Coronary artery (tissue), 2 donors: ENCODE results near the gene GPI.
A peak's percentile ranks its signal among the peaks of the same experiment; 100 is the strongest.

Experiments used
- DNase-seq: peaks from one replicate; pipeline ENCODE4 v3.0.0-alpha.2; 2017; ENCODE audit warnings: low spot score
- H3K27ac ChIP-seq, 2 donors: fragments of 200-600 bp; sonication (generic); one replicate each; pipeline ENCODE4 v1.5.1; 2016 to 2019
- H3K4me3 ChIP-seq: fragments of 200-600 bp; sonication (generic); 2 replicates; pipeline ENCODE4 v1.5.1; 2016; ENCODE audit warnings: mild to moderate bottlenecking, moderate library complexity
- CTCF ChIP-seq: fragments of 200-600 bp; sonication (generic); IDR thresholded peaks from one replicate; pipeline ENCODE4 v1.5.1; 2019; ENCODE audit warnings: antibody characterized with exemption

Gene GPI

GRCh38 chr19:34360354-34360909 is 4.6 kb upstream of the GPI start:
- peak overlapping the region; percentile 65 to 90 for H3K27ac ChIP-seq
- DNase-seq, result no peak
- no peak overlapping the region for H3K4me3 ChIP-seq
- TF ChIP-seq CTCF, result no peak

DNA sequence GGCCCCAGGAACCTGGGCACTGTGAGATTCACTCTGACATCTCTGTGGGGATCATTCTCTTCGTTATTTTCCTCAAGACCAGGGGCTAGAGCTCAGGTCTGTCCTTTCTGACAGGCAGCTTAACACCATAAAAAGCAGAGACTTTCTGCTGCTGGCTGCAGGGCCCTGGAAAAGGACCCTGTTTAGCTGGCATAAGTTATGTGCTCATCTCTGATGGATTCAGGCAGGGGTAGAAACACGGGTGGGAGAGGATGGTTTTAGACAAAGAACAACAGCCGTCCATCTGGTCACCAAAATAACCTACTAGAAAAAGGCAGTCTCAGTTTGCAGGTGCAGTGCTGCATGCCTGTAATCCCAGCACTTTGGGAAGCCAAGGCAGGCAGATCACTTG is 2.3 kb upstream of the GPI start:
- Histone ChIP-seq H3K27ac (no peak overlapping the region), H3K4me3 (no peak overlapping the region)
- DNase-seq, result no peak
- no peak for TF ChIP-seq CTCF

DNA sequence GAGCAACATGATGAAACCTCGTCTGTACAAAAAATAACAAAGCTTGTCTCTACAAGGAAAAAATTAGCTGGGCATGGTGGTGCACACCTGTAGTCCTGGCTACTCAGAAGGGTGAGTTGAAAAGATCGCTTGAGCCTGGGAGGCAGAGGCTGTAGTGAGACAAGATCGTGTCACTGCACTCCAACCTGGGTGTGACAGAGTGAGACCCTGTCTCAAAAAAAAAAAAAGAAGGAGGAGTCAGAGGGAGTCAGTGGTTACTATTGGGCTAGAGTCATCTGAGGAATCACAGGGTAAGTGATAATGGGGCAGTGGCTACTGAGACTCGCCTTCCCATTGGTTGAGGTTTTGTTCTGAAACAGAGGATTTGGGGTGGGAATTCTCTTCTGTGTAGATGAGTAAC is 1.9 kb upstream of the GPI start:
- no peak for DNase-seq
- no peak for TF ChIP-seq CTCF
- Histone ChIP-seq H3K4me3 (no peak overlapping the region), H3K27ac (no peak overlapping the region)

- H3K4me3 ChIP-seq, result no peak overlapping the region
- DNase-seq, result no peak
- no peak overlapping the region for H3K27ac ChIP-seq
- TF ChIP-seq CTCF, result no peak
Measured at GRCh38 chr19:34363930-34364329, 1.1 kb upstream of the GPI start.

DNA sequence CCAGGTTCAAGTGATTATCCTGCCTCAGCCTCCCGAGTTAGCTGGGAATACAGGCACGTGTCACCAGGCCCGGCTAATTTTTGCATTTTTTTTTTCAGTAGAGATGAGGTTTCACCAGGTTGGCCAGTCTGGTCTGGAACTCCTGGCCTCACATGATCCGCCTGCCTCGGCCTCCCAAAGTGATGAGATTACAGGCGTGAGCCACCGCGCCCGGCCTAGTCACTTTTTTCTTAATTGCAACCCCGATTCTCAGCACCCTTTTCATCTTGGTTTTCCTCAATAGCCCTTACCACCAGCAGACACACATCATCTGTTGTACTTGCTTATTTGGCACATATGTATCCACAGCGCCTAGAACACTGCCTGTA is 550 bp upstream of the GPI start:
- H3K27ac ChIP-seq, result peak overlapping the region in 1 of 2 donors; percentile 72
- DNase-seq, result no peak
- H3K4me3 ChIP-seq, result peak overlapping the region; percentile 84
- TF ChIP-seq CTCF, result no peak

DNA sequence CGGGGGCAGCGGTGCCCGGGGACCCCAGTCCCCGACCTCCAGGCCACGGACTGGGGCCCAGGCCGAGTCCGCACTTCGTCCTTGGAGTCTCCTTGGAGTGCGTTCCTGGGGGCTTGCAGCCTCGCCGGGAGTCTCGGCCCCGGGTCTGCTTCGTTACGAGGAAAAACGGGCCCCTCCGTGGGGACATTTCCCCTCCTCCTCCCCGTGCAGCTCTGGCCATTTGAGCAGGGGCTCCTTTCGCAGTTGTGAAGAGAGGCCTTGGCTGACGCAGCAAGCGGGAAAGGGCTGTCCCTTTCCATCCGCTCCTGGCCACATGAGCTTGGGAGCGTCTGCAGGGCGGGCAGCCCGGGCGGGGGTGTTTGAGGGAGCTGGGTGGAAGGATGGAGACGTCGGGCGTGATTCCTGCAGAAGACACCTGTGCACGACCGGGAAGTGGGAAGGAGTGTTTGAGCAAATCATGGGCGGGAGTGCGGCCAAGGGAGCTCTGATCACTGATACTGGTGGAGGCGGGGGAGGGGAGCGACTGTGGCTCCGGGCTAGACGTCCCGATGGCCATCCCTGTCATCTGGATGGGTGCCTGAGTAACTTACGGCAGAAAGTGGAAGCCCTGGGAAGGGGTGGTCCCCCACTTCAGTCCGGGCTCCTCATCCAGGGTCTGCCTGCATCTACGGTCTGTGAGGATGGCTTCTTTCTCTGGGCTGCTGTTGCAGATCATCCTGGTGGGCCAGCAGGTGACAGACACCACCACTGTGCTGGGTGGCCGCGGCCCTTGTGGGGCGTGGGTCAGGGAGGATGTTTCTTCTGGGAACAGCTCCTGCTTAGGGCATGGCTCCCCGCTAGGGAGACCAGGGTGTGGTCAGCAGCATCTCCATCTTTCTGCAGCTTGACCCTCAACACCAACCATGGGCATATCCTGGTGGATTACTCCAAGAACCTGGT is 736 bp downstream of the GPI start:
- no peak for TF ChIP-seq CTCF
- peak overlapping the region; percentile 84 for H3K4me3 ChIP-seq
- H3K27ac ChIP-seq, result peak overlapping the region; percentile 53 to 72
- DNase-seq, result no peak
